Placental epithelial cell (primary cell): ENCODE results near the gene NMRAL1. TPM values are rescaled to one million over a fixed set of nuclear protein-coding genes. Genes with fewer than 3 reads are reported as not detected.

Source experiments
- small RNA-seq: library from RNA; depleted of rRNA; stranded (forward); fragments of <200 nt; gene quantifications from one replicate; pipeline ENCODE3, GENCODE V24; 2012
- total RNA-seq: library from RNA; depleted of rRNA; stranded (reverse); fragments of >200 nt; gene quantifications from 2 replicates; pipeline ENCODE4 v1.2.3, GENCODE V29; 2012

Gene NMRAL1
- total RNA-seq = 132 and 137 TPM in 2 replicates

GRCh38 chr16:4474192-4474961 lies at the start of gene NMRAL1:
TSS of gene NMRAL1 (minus strand) at chr16:4474625. CDS start at chr16:4474132, 493 bp downstream.

GRCh38 chr16:4475880-4476788 lies 1.7 kb upstream of the NMRAL1 start, which contains the start of gene HMOX2:
TSS of gene HMOX2 (plus strand) at chr16:4476398. CDS start at chr16:4505525, 29,127 bp downstream.

GRCh38 chr16:4425378-4426020 lies 48.9 kb downstream of the NMRAL1 start, which contains the start of gene DNAJA3:
TSS of gene DNAJA3 (plus strand) at chr16:4425868. CDS start at chr16:4425882, 14 bp downstream.

GRCh38 chr16:4416200-4417032 lies 58.0 kb downstream of the NMRAL1 start, which contains the start of gene CORO7:
TSS of gene CORO7 (minus strand) at chr16:4416596. CDS start at chr16:4416518, 78 bp downstream.

Small RNA genes within 50 kb of the gene (small RNA-seq; reads per million reads assigned to genes)
- not detected for gene AC012676.2

Other genes starting within 250 kb of the NMRAL1 start
- not detected in 2 replicates for gene SRL, start 232.5 kb downstream of the NMRAL1 start, total RNA-seq
- gene TFAP4, start 201.6 kb downstream of the NMRAL1 start, total RNA-seq = 2.8 and 5.9 TPM in 2 replicates
- 1.5 and 2.0 TPM in 2 replicates for gene GLIS2, start 158.6 kb downstream of the NMRAL1 start, total RNA-seq
- gene PAM16, start 123.3 kb downstream of the NMRAL1 start, total RNA-seq = 14.9 and 26.5 TPM in 2 replicates
- 28.7 and 35.4 TPM in 2 replicates for gene VASN, start 102.8 kb downstream of the NMRAL1 start, total RNA-seq
- gene CORO7, start 58.0 kb downstream of the NMRAL1 start, total RNA-seq = 11.8 and 19.8 TPM in 2 replicates
- 24.3 and 35.2 TPM in 2 replicates for gene DNAJA3, start 48.8 kb downstream of the NMRAL1 start, total RNA-seq
- gene HMOX2, start 1.8 kb upstream of the NMRAL1 start, total RNA-seq = 46.7 and 86.8 TPM in 2 replicates
- 13.7 TPM in 2 replicates for gene CDIP1, start 64.1 kb upstream of the NMRAL1 start, total RNA-seq
- gene C16orf96, start 81.7 kb upstream of the NMRAL1 start, total RNA-seq = 0.39 TPM in 1 of 2 replicates, not detected in the other
- gene UBALD1, start 140.3 kb upstream of the NMRAL1 start, total RNA-seq = 18.5 and 19.6 TPM in 2 replicates
- gene MGRN1, start 150.2 kb upstream of the NMRAL1 start, total RNA-seq = 29.1 and 42.5 TPM in 2 replicates
- 23.2 and 27.7 TPM in 2 replicates for gene NUDT16L1, start 218.9 kb upstream of the NMRAL1 start, total RNA-seq